SK-N-SH (cell line): ENCODE measurements around the gene SERTM2. TPM values are rescaled to one million over a fixed set of nuclear protein-coding genes. Genes with fewer than 3 reads are reported as not detected.

Source experiments
- CTCF ChIA-PET: fragments of 300-600, 350-600 bp; formaldehyde crosslinking; extraction: SDS; loops from one replicate; lab custom pipeline; 2021; lab: Yijun Ruan, JAX
- POLR2A ChIA-PET: fragments of 350-600 bp; sonication (Branson Sonifier 250); formaldehyde crosslinking; extraction: SDS; loops from one replicate; lab custom pipeline; 2020; ENCODE audit warnings: antibody characterized with exemption, inconsistent platforms; lab: Yijun Ruan, JAX
- DNase-seq: peaks from one replicate; pipeline ENCODE4 v3.0.0; 2012
- H2AFZ ChIP-seq: fragments of 200-600 bp; sonication (generic); 2 replicates; pipeline ENCODE4 v1.8.1; 2016; ENCODE audit warnings: antibody characterized with exemption, mild to moderate bottlenecking, low read depth
- H3F3A ChIP-seq: fragments of 200-600 bp; sonication (generic); replicated peaks from 2 replicates; pipeline ENCODE3; 2016; ENCODE audit warnings: antibody characterized with exemption, mild to moderate bottlenecking; ENCODE audit not compliant: insufficient read depth
- H3K27ac ChIP-seq, 2 experiments: fragments of 200-500 bp in 1 of 2; fragments of 200-600 bp in 1 of 2; sonication (Bioruptor generic) in 1 of 2; sonication (generic), shearing (Covaris generic) in 1 of 2; 2 replicates each; pipeline versions ENCODE4 v1.5.1 to v1.6.1; 2014 to 2016; ENCODE audit warnings: low read depth in 2 of 2, inconsistent platforms in 1 of 2, low read length in 1 of 2, mild to moderate bottlenecking in 1 of 2, mixed read lengths in 1 of 2
- H3K27me3 ChIP-seq: fragments of 200-600 bp; sonication (generic), shearing (Covaris generic); 2 replicates; pipeline ENCODE4 v1.6.1; 2016; ENCODE audit warnings: mixed run types; ENCODE audit not compliant: insufficient read depth
- H3K36me3 ChIP-seq, 2 experiments: fragments of 200-500 bp in 1 of 2; fragments of 200-600 bp in 1 of 2; sonication (Bioruptor generic) in 1 of 2; sonication (generic) in 1 of 2; replicated peaks in 1 of 2; 2 replicates each; pipeline versions ENCODE3 to v1.5.1; 2014 to 2016; ENCODE audit warnings: low read length in 1 of 2, mild to moderate bottlenecking in 1 of 2; ENCODE audit not compliant: insufficient read depth in 2 of 2, control insufficient read depth in 1 of 2
- H3K4me1 ChIP-seq, 2 experiments: fragments of 200-500 bp in 1 of 2; fragments of 200-600 bp in 1 of 2; sonication (Bioruptor generic) in 1 of 2; sonication (generic), shearing (Covaris generic) in 1 of 2; 2 replicates each; pipeline versions ENCODE4 v1.5.1 to v1.6.1; 2014 to 2016; ENCODE audit warnings: low read depth in 1 of 2, low read length in 1 of 2, mixed run types in 1 of 2; ENCODE audit not compliant: insufficient read depth in 2 of 2, control insufficient read depth in 1 of 2
- H3K4me2 ChIP-seq: fragments of 200-600 bp; sonication (generic), shearing (Covaris generic); 2 replicates; pipeline ENCODE4 v1.6.1; 2017; ENCODE audit warnings: mixed run types
- H3K4me3 ChIP-seq, 2 experiments: fragments of 200-500 bp in 1 of 2; fragments of 200-600 bp in 1 of 2; sonication (Bioruptor generic) in 1 of 2; sonication (generic), shearing (Covaris generic) in 1 of 2; 2 replicates each; pipeline versions ENCODE4 v1.5.1 to v1.8.1; 2014 to 2016; ENCODE audit warnings: low read depth in 2 of 2, inconsistent platforms in 1 of 2, low read length in 1 of 2, mild to moderate bottlenecking in 1 of 2, mixed read lengths in 1 of 2, moderate library complexity in 1 of 2
- H3K79me2 ChIP-seq: fragments of 200-600 bp; sonication (generic); 2 replicates; pipeline ENCODE4 v1.8.1; 2017; ENCODE audit warnings: mild to moderate bottlenecking; ENCODE audit not compliant: insufficient read depth
- H3K9ac ChIP-seq: fragments of 200-600 bp; sonication (generic); 2 replicates; pipeline ENCODE4 v1.6.1; 2017; ENCODE audit warnings: mixed run types
- H3K9me2 ChIP-seq: fragments of 200-600 bp; sonication (generic); 2 replicates; pipeline ENCODE4 v1.6.1; 2017; ENCODE audit warnings: mixed run types
- H3K9me3 ChIP-seq: fragments of 200-600 bp; sonication (generic); 2 replicates; pipeline ENCODE4 v1.6.1; 2017; ENCODE audit warnings: mixed run types, mild to moderate bottlenecking, moderate library complexity
- H4K20me1 ChIP-seq: fragments of 200-600 bp; sonication (generic); 2 replicates; pipeline ENCODE4 v1.6.1; 2017; ENCODE audit warnings: mild to moderate bottlenecking, mixed run types; ENCODE audit not compliant: insufficient read depth
- ELF1 ChIP-seq: IDR thresholded peaks from 2 replicates; pipeline ENCODE4 v1.4.0; 2012
- EP300 ChIP-seq, 2 experiments: IDR thresholded peaks; 2 replicates each; pipeline versions ENCODE4 v1.4.0 to v1.6.1; 2012; ENCODE audit warnings: borderline replicate concordance in 1 of 2, low read depth in 1 of 2, low read length in 1 of 2
- EZH2phosphoT487 ChIP-seq: fragments of 200-600 bp; sonication (generic); IDR thresholded peaks from 2 replicates; pipeline ENCODE4 v1.6.1; 2017; ENCODE audit warnings: low read depth, mixed run types, mild to moderate bottlenecking, antibody characterized with exemption, moderate library complexity, borderline replicate concordance
- GABPA ChIP-seq: IDR thresholded peaks from 2 replicates; pipeline ENCODE4 v1.4.0; 2012; ENCODE audit warnings: low read depth, mild to moderate bottlenecking
- GATA2 ChIP-seq: sonication (generic); formaldehyde crosslinking; IDR thresholded peaks from 2 replicates; pipeline ENCODE4 v1.5.0; 2020; ENCODE audit warnings: mild to moderate bottlenecking, missing genetic modification reagents
- JUND ChIP-seq: IDR thresholded peaks from 2 replicates; pipeline ENCODE4 v1.4.0; 2012
- NFIC ChIP-seq: IDR thresholded peaks from 2 replicates; pipeline ENCODE4 v1.4.0; 2012; ENCODE audit warnings: borderline replicate concordance
- NRF1 ChIP-seq: IDR thresholded peaks from 2 replicates; pipeline ENCODE4 v1.6.1; 2012; ENCODE audit warnings: low read depth, mild to moderate bottlenecking, low read length
- POLR2AphosphoS5 ChIP-seq: IDR thresholded peaks from 2 replicates; pipeline ENCODE4 v1.6.1; 2012; ENCODE audit warnings: low read depth, low read length
- RAD21 ChIP-seq: IDR thresholded peaks from 2 replicates; pipeline ENCODE4 v1.6.1; 2012; ENCODE audit warnings: mild to moderate bottlenecking, low read length
- RXRA ChIP-seq: IDR thresholded peaks from 2 replicates; pipeline ENCODE4 v1.4.0; 2012; ENCODE audit warnings: low read depth, mild to moderate bottlenecking, borderline replicate concordance
- SIN3A ChIP-seq: IDR thresholded peaks from 2 replicates; pipeline ENCODE4 v1.6.1; 2012; ENCODE audit warnings: low read depth, mild to moderate bottlenecking, low read length, moderate library complexity, borderline replicate concordance
- TCF12 ChIP-seq: IDR thresholded peaks from 2 replicates; pipeline ENCODE4 v1.4.0; 2012
- YY1 ChIP-seq: IDR thresholded peaks from 2 replicates; pipeline ENCODE4 v1.4.0; 2012; ENCODE audit warnings: low read depth, mild to moderate bottlenecking
- WGBS: methylation state at CpG from one replicate; pipeline ENCODE4 v1.1.6; 2017; ENCODE audit warnings: low lambda C conversion rate; 5-methylcytosine and 5-hydroxymethylcytosine counted together
- polyA plus RNA-seq, 3 experiments: library from polyadenylated mRNA; depleted of rRNA; stranded (reverse); fragments of >200 nt; gene quantifications; 2 replicates each; pipeline ENCODE4 v1.2.3, GENCODE V29; 2012
- TF ChIP-seq, protein P1 (sequence below): IDR thresholded peaks from 2 replicates; pipeline ENCODE4 v1.4.0; 2012; ENCODE audit warnings: low read depth, borderline replicate concordance
- TF ChIP-seq, protein P2 (sequence below): IDR thresholded peaks from 2 replicates; pipeline ENCODE4 v1.4.0; 2012; ENCODE audit warnings: low read depth
- TF ChIP-seq, protein P3 (sequence below): fragments of 200-600 bp; sonication (generic); IDR thresholded peaks from 2 replicates; pipeline ENCODE4 v1.6.1; 2017; ENCODE audit warnings: antibody characterized with exemption, mild to moderate bottlenecking, moderate library complexity
- TF ChIP-seq, protein P4 (sequence below): IDR thresholded peaks from 2 replicates; pipeline ENCODE4; 2012
- TF ChIP-seq, protein P5 (sequence below): IDR thresholded peaks from 2 replicates; pipeline ENCODE4 v1.4.0; 2012; ENCODE audit warnings: low read depth, borderline replicate concordance

The SERTM2 gene
- polyA plus RNA-seq, 1 of the 3 experiments (the other 2 are of a cell fraction): 0.12 TPM

DNA sequence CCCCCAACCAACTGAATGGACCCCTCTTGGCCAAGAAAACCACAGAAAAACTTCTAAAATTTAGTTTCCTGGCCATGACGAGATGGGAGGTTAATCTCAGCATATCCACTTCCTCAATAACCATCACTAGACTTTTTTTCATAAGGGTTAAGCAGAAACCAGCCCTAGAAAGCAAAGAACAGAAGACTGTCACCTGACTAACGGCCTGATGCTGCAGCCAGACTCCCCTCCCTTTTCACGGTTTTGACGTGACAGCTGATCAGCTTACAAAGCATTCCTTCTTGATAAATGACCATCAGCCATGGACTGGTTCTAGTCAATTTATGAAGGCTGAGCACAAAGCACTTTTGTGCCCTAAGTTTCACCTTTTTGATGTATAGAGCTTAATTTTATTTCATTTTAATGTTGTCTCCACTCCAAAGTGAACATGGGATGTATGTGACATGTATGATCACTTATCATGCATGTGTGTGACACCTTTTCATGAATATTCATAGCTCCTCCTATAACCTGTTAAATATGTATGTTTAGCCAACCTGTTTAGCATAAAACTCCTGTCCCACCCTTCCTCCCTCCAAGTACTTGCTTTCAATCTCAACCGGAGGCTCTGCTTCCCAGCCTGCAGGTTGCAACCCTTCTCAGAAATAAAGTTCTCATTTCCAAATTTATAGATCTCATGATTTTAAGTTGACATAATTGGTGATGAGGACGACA, 56.3 kb downstream of the SERTM2 start:
- H3K4me1 ChIP-seq: no peaks in the 10 kb centered on the region
- H4K20me1 ChIP-seq: no peaks in the 10 kb centered on the region
- no peaks in the 10 kb centered on the region for H3K9me3 ChIP-seq
- H3K36me3 ChIP-seq: no peaks in the 10 kb centered on the region
- H3K4me2 ChIP-seq: no peak overlapping the region
- DNase-seq: no peak
- H3K9me2 ChIP-seq: no peaks in the 10 kb centered on the region
- H3K27me3 ChIP-seq: peaks cover 15% of the 10 kb centered on the region; the same call in 1 of the 2 replicates
- no peaks in the 10 kb centered on the region for H3F3A ChIP-seq
- no peak overlapping the region for H3K9ac ChIP-seq
- no peak overlapping the region for H3K27ac ChIP-seq
- no peaks in the 10 kb centered on the region for H3K79me2 ChIP-seq
- H2AFZ ChIP-seq: no peak overlapping the region
- CTCF ChIA-PET: interaction anchor here (0.7 to 2.4 kb wide), 6 partner anchors 9 to 113 kb away, joined by 3 to 6 read pairs (median 4); partner anchors contain the start of gene ALG13
- no peak overlapping the region for H3K4me3 ChIP-seq
- TF ChIP-seq NFIC (no peak), RAD21 (no peak), ELF1 (no peak), POLR2AphosphoS5 (no peak)
- TF ChIP-seq, protein P1, sequence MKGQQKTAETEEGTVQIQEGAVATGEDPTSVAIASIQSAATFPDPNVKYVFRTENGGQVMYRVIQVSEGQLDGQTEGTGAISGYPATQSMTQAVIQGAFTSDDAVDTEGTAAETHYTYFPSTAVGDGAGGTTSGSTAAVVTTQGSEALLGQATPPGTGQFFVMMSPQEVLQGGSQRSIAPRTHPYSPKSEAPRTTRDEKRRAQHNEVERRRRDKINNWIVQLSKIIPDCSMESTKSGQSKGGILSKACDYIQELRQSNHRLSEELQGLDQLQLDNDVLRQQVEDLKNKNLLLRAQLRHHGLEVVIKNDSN: no peak
- 28% methylated on average over 6 of the region's 6 CpGs for WGBS
- POLR2A ChIA-PET: no interaction called here

DNA sequence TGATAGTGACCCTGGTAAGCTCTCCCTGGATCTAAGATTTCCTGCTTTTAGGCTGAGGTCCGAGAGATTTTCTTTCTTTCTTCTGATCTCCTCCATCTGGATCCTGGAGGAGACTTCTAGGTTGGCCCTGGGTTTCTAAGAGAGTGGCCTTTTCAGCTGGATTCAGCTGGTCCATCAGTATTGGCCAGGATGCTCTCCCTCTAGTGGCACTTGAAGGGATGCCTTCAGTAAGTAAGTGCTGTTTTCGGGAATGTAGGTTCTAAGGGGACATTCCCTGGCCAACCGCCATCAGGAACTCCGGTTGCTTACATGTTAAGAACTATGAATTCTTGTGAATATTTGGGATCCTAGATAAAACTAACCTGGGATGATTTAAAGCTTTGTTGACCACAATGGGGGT, 56.9 kb downstream of the SERTM2 start:
- peak; percentile 17 for DNase-seq
- CTCF ChIA-PET: interaction anchor here (0.7 to 2.4 kb wide), 10 partner anchors 8 to 113 kb away, joined by 3 to 7 read pairs (median 4); partner anchors contain the start of gene ALG13
- no peaks in the 10 kb centered on the region for H3K9me3 ChIP-seq
- no peaks in the 10 kb centered on the region for H4K20me1 ChIP-seq
- WGBS: 25% methylated on average over 4 of the region's 4 CpGs
- H3K4me3 ChIP-seq: no peak overlapping the region
- H3K27me3 ChIP-seq: peaks cover 15% of the 10 kb centered on the region; the same call in 1 of the 2 replicates
- TF ChIP-seq RAD21 (peak; percentile 33; the same call in 1 of the 2 replicates), JUND (no peak), SIN3A (no peak), GATA2 (no peak), NRF1 (no peak), YY1 (no peak), RXRA (no peak), GABPA (no peak), EZH2phosphoT487 (no peak), EP300 (IDR thresholded peaks at IDR 0.05; ENCODE audit: borderline replicate concordance in 1 of 2, low read depth in 1 of 2, low read length in 1 of 2) (no peak), TCF12 (no peak)
- TF ChIP-seq, protein P2, sequence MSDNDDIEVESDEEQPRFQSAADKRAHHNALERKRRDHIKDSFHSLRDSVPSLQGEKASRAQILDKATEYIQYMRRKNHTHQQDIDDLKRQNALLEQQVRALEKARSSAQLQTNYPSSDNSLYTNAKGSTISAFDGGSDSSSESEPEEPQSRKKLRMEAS: no peak
- TF ChIP-seq, protein P3, sequence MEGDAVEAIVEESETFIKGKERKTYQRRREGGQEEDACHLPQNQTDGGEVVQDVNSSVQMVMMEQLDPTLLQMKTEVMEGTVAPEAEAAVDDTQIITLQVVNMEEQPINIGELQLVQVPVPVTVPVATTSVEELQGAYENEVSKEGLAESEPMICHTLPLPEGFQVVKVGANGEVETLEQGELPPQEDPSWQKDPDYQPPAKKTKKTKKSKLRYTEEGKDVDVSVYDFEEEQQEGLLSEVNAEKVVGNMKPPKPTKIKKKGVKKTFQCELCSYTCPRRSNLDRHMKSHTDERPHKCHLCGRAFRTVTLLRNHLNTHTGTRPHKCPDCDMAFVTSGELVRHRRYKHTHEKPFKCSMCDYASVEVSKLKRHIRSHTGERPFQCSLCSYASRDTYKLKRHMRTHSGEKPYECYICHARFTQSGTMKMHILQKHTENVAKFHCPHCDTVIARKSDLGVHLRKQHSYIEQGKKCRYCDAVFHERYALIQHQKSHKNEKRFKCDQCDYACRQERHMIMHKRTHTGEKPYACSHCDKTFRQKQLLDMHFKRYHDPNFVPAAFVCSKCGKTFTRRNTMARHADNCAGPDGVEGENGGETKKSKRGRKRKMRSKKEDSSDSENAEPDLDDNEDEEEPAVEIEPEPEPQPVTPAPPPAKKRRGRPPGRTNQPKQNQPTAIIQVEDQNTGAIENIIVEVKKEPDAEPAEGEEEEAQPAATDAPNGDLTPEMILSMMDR: peak; percentile 59
- TF ChIP-seq, protein P4, sequence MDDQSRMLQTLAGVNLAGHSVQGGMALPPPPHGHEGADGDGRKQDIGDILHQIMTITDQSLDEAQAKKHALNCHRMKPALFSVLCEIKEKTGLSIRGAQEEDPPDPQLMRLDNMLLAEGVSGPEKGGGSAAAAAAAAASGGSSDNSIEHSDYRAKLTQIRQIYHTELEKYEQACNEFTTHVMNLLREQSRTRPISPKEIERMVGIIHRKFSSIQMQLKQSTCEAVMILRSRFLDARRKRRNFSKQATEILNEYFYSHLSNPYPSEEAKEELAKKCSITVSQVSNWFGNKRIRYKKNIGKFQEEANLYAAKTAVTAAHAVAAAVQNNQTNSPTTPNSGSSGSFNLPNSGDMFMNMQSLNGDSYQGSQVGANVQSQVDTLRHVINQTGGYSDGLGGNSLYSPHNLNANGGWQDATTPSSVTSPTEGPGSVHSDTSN: no peak
- TF ChIP-seq, protein P5, sequence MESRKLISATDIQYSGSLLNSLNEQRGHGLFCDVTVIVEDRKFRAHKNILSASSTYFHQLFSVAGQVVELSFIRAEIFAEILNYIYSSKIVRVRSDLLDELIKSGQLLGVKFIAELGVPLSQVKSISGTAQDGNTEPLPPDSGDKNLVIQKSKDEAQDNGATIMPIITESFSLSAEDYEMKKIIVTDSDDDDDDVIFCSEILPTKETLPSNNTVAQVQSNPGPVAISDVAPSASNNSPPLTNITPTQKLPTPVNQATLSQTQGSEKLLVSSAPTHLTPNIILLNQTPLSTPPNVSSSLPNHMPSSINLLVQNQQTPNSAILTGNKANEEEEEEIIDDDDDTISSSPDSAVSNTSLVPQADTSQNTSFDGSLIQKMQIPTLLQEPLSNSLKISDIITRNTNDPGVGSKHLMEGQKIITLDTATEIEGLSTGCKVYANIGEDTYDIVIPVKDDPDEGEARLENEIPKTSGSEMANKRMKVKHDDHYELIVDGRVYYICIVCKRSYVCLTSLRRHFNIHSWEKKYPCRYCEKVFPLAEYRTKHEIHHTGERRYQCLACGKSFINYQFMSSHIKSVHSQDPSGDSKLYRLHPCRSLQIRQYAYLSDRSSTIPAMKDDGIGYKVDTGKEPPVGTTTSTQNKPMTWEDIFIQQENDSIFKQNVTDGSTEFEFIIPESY: no peak
- no peak overlapping the region for H2AFZ ChIP-seq
- no peaks in the 10 kb centered on the region for H3K4me1 ChIP-seq
- POLR2A ChIA-PET: no interaction called here
- H3K9ac ChIP-seq: no peak overlapping the region
- no peaks in the 10 kb centered on the region for H3F3A ChIP-seq
- no peaks in the 10 kb centered on the region for H3K36me3 ChIP-seq
- no peak overlapping the region for H3K27ac ChIP-seq
- H3K79me2 ChIP-seq: no peaks in the 10 kb centered on the region
- no peaks in the 10 kb centered on the region for H3K9me2 ChIP-seq
- H3K4me2 ChIP-seq: no peak overlapping the region
